ENCODE measurements around the gene DISC1. TPM values are rescaled to one million over a fixed set of nuclear protein-coding genes. Genes with fewer than 3 reads are reported as not detected.

Gene DISC1
- total RNA-seq, 1 experiment from 2014 or later, result 0.36 TPM

GRCh38 chr1:231611111-231611510 is 15.5 kb upstream of the DISC1 start:
- DNase-seq (ENCODE audit: low read depth, low spot score) (no peak), ATAC-seq (no peak)
- Histone ChIP-seq H3K27ac (ENCODE audit: low read length) (no peak overlapping the region), H3K4me1 (ENCODE audit: control insufficient read depth, insufficient read depth, low read length) (no peaks in the 10 kb centered on the region), H3K27me3 (ENCODE audit: control insufficient read depth, insufficient read depth, low read length) (no peaks in the 10 kb centered on the region; the same call in 1 of the 2 replicates), H3K4me3 (ENCODE audit: low read depth in 2 of 2, low read length in 2 of 2) (no peak overlapping the region), H3K36me3 (ENCODE audit: control insufficient read depth, insufficient read depth, low read length) (no peaks in the 10 kb centered on the region), H3K9me3 (ENCODE audit: control insufficient read depth, insufficient read depth, low read depth, low read length) (no peaks in the 10 kb centered on the region)
- in situ Hi-C loops (cut with HindIII; ENCODE audit: low pct_unique_long_range_greater_than_20kb, low sequenced_read_pairs) (no loop called here), intact Hi-C loops (cut with micrococcal nuclease; ENCODE audit: unreplicated experiment) (no loop called here)
- POLR2A ChIA-PET, result no interaction called here
- no TSS peak for BruUV-seq (replicated peaks)
- TF ChIP-seq TCF7L2 (IDR thresholded peaks at IDR 0.05; ENCODE audit: low read depth, low read length) (no peak), POLR2AphosphoS5 (IDR thresholded peaks at IDR 0.05; ENCODE audit: low read depth, low read length) (no peak), SIN3A (IDR thresholded peaks at IDR 0.05; ENCODE audit: borderline replicate concordance, insufficient read depth, low read depth, low read length) (no peak), CTCF (IDR thresholded peaks at IDR 0.05) (no peak)
- TF ChIP-seq, protein P1, sequence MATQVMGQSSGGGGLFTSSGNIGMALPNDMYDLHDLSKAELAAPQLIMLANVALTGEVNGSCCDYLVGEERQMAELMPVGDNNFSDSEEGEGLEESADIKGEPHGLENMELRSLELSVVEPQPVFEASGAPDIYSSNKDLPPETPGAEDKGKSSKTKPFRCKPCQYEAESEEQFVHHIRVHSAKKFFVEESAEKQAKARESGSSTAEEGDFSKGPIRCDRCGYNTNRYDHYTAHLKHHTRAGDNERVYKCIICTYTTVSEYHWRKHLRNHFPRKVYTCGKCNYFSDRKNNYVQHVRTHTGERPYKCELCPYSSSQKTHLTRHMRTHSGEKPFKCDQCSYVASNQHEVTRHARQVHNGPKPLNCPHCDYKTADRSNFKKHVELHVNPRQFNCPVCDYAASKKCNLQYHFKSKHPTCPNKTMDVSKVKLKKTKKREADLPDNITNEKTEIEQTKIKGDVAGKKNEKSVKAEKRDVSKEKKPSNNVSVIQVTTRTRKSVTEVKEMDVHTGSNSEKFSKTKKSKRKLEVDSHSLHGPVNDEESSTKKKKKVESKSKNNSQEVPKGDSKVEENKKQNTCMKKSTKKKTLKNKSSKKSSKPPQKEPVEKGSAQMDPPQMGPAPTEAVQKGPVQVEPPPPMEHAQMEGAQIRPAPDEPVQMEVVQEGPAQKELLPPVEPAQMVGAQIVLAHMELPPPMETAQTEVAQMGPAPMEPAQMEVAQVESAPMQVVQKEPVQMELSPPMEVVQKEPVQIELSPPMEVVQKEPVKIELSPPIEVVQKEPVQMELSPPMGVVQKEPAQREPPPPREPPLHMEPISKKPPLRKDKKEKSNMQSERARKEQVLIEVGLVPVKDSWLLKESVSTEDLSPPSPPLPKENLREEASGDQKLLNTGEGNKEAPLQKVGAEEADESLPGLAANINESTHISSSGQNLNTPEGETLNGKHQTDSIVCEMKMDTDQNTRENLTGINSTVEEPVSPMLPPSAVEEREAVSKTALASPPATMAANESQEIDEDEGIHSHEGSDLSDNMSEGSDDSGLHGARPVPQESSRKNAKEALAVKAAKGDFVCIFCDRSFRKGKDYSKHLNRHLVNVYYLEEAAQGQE (IDR thresholded peaks at IDR 0.05; ENCODE audit: insufficient read depth in 1 of 2, low read depth in 2 of 2, low read length in 1 of 2), result no peak
- CTCF ChIA-PET, result no interaction called here

- DNase-seq (ENCODE audit: low read depth, low spot score), result no peak
- Histone ChIP-seq H3K36me3 (ENCODE audit: control insufficient read depth, insufficient read depth, low read length) (no peaks in the 10 kb centered on the region), H3K4me1 (ENCODE audit: control insufficient read depth, insufficient read depth, low read length) (no peaks in the 10 kb centered on the region), H3K9me3 (ENCODE audit: control insufficient read depth, insufficient read depth, low read depth, low read length) (no peaks in the 10 kb centered on the region), H3K27me3 (ENCODE audit: control insufficient read depth, insufficient read depth, low read length) (no peaks in the 10 kb centered on the region; the same call in 1 of the 2 replicates), H3K4me3 (ENCODE audit: low read depth in 2 of 2, low read length in 2 of 2) (no peak overlapping the region), H3K27ac (ENCODE audit: low read length) (no peak overlapping the region)
- intact Hi-C loops (cut with micrococcal nuclease; ENCODE audit: unreplicated experiment), result no loop called here
- TF ChIP-seq TCF7L2 (IDR thresholded peaks at IDR 0.05; ENCODE audit: low read depth, low read length) (no peak), SIN3A (IDR thresholded peaks at IDR 0.05; ENCODE audit: borderline replicate concordance, insufficient read depth, low read depth, low read length) (no peak), POLR2AphosphoS5 (IDR thresholded peaks at IDR 0.05; ENCODE audit: low read depth, low read length) (no peak), CTCF (IDR thresholded peaks at IDR 0.05) (no peak)
- TF ChIP-seq, protein P1 (IDR thresholded peaks at IDR 0.05; ENCODE audit: insufficient read depth in 1 of 2, low read depth in 2 of 2, low read length in 1 of 2), result no peak
- POLR2A ChIA-PET, result no interaction called here
- ATAC-seq, result no peak
- BruUV-seq (replicated peaks), result no TSS peak
- in situ Hi-C loops (cut with HindIII; ENCODE audit: low pct_unique_long_range_greater_than_20kb, low sequenced_read_pairs), result no loop called here
- CTCF ChIA-PET, result no interaction called here
Observed at GRCh38 chr1:231611851-231612250, 14.7 kb upstream of the DISC1 start.
